SU-DHL-6 (cell line): ENCODE data around the gene ZNF804A.
"Not testable (repeated sequence)": the region's sequence is repeated elsewhere in the genome, so short reads cannot be mapped to it uniquely, and the experiment has no call there.

Experiments
- EZH2phosphoT487 ChIP-seq: fragments of 200-600 bp; sonication (generic), shearing (Covaris generic); conservative IDR thresholded peaks from 2 replicates; pipeline ENCODE4 v1.6.1; 2018; ENCODE audit warnings: mild to moderate bottlenecking, antibody characterized with exemption, low read length, moderate library complexity, mixed read lengths
- TF ChIP-seq, protein P1 (sequence below): fragments of 200-600 bp; sonication (generic); IDR thresholded peaks from one replicate; pipeline ENCODE4 v1.5.1; 2017; ENCODE audit warnings: antibody characterized with exemption, mild to moderate bottlenecking, low read length, moderate library complexity; ENCODE audit not compliant: insufficient read depth, poor library complexity, severe bottlenecking

DNA sequence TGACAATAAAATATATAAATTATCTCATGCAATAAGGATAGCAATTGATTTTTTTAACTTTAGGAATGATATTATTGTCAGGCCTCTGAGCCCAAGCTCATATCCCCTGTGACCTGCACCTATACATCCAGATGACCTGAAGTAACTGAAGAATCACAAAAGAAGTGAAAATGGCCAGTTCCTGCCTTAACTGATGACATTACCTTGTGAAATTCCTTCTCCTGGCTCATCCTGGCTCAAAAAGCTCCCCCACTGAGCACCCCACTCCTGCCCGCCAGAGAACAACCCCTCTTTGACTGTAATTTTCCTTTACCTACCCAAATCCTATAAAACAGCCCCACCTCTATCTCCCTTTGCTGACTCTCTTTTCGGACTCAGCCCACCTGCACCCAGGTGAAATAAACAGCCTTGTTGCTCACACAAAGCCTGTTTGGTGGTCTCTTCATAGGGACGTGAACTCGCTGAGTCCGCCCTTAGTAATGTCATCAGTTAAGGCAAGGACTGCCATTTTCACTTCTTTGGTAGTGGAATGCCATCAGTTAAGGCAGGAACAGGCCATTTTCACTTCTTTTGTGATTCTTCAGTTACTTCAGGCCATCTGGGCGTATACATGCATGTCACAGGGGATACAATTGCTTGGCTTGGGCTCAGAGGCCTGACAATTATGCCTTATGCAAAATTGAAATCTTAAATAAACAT lies 161.4 kb downstream of the ZNF804A start:
- TF ChIP-seq, protein P1, sequence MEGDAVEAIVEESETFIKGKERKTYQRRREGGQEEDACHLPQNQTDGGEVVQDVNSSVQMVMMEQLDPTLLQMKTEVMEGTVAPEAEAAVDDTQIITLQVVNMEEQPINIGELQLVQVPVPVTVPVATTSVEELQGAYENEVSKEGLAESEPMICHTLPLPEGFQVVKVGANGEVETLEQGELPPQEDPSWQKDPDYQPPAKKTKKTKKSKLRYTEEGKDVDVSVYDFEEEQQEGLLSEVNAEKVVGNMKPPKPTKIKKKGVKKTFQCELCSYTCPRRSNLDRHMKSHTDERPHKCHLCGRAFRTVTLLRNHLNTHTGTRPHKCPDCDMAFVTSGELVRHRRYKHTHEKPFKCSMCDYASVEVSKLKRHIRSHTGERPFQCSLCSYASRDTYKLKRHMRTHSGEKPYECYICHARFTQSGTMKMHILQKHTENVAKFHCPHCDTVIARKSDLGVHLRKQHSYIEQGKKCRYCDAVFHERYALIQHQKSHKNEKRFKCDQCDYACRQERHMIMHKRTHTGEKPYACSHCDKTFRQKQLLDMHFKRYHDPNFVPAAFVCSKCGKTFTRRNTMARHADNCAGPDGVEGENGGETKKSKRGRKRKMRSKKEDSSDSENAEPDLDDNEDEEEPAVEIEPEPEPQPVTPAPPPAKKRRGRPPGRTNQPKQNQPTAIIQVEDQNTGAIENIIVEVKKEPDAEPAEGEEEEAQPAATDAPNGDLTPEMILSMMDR: not testable (repeated sequence)
- TF ChIP-seq EZH2phosphoT487: not testable (repeated sequence)
